ENCODE results near the gene MTHFR. TPM values are rescaled to one million over a fixed set of nuclear protein-coding genes. Genes with fewer than 3 reads are reported as not detected.
A peak's percentile ranks its signal among the peaks of the same experiment; 100 is the strongest.

Gene MTHFR
- total and polyA plus RNA-seq, 2 of the 4 experiments (the other 2 are of a cell fraction): 7.3 to 7.4 TPM

DNA sequence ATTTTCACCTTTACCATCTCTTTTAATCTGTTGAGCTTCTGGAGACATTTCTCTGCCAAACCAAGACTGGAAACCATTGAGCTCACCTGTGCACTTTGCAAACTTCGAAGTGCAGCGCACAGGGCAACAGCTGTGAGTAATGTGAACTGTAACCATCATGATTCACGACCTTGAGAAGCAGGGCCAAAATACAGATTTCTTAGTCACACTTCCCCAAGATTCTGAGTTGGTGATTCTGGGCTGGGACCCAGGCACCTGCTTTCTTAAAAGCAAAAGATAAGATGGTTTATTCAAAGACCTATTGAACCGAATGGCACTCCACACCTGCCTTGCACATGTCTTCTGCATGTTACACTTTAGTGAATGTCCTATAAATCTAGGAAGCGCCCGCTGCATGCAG is 59.7 kb downstream of the MTHFR start:
- H3K4me2 ChIP-seq (ENCODE audit: low read depth, low read length): no peak overlapping the region
- no peak overlapping the region for H2AFZ ChIP-seq (replicated peaks; ENCODE audit: low read length, poor library complexity)
- no peak overlapping the region for H4K8ac ChIP-seq (ENCODE audit: low read depth in 2 of 2, low read length in 2 of 2)
- H4K91ac ChIP-seq (ENCODE audit: insufficient read depth, low read depth, low read length): no peak overlapping the region
- H3K27me3 ChIP-seq (ENCODE audit: control insufficient read depth, insufficient read depth, low read length): no peaks in the 10 kb centered on the region
- DNase-seq (peak; percentile 42), ATAC-seq (ENCODE audit: low read depth) (no peak)
- no peak overlapping the region for H2AK9ac ChIP-seq (replicated peaks; ENCODE audit: low read depth, low read length, poor library complexity)
- H3K36me3 ChIP-seq (ENCODE audit: control insufficient read depth, insufficient read depth, low read length): peaks cover 27% of the 10 kb centered on the region
- WGBS, 2 experiments (ENCODE audit: extremely low coverage in 2 of 2, insufficient read length in 1 of 2): no CpG with 5 or more reads among the region's 6 CpGs
- H2BK15ac ChIP-seq (ENCODE audit: low read depth, low read length): no peak overlapping the region
- no peak overlapping the region for H3K4ac ChIP-seq (ENCODE audit: low read depth, low read length)
- no peak overlapping the region for H3K27ac ChIP-seq (ENCODE audit: insufficient read depth, low read length)
- H3K56ac ChIP-seq (ENCODE audit: extremely low read depth, insufficient read depth, low read length): no peak overlapping the region
- ChIA-PET POLR2A (ENCODE audit: unreplicated experiment) (no interaction called here), CTCF (no interaction called here)
- H3K23ac ChIP-seq (ENCODE audit: low read depth, low read length): no peak overlapping the region
- no peak overlapping the region for H2AK5ac ChIP-seq (ENCODE audit: low read depth, low read length)
- no peaks in the 10 kb centered on the region for H3K4me1 ChIP-seq (ENCODE audit: control insufficient read depth, insufficient read depth, low read length)
- TF ChIP-seq RAD21 (IDR thresholded peaks at IDR 0.05; ENCODE audit: low read length) (no peak), ELK1 (IDR thresholded peaks at IDR 0.05; ENCODE audit: borderline replicate concordance, low read depth, low read length) (no peak), FOS (IDR thresholded peaks at IDR 0.05; ENCODE audit: low read depth, low read length) (no peak), RCOR1 (IDR thresholded peaks at IDR 0.05; ENCODE audit: insufficient replicate concordance, low read length) (no peak), MAFK (IDR thresholded peaks at IDR 0.05; ENCODE audit: low read depth, low read length) (no peak), CHD1 (IDR thresholded peaks at IDR 0.05; ENCODE audit: low read depth, low read length) (no peak), MAZ (IDR thresholded peaks at IDR 0.05; ENCODE audit: borderline replicate concordance, low read depth, low read length) (no peak), CEBPB (IDR thresholded peaks at IDR 0.05; ENCODE audit: low read depth, low read length) (no peak), BHLHE40 (IDR thresholded peaks at IDR 0.05; ENCODE audit: low read depth, low read length) (no peak), NFE2L2 (IDR thresholded peaks at IDR 0.05; ENCODE audit: low read depth, low read length) (no peak), CTCF (conservative IDR thresholded peaks at IDR 0.05; ENCODE audit: low read depth, low read length) (no peak), SMC3 (IDR thresholded peaks at IDR 0.05; ENCODE audit: low read depth, low read length) (no peak), MXI1 (IDR thresholded peaks at IDR 0.05; ENCODE audit: borderline replicate concordance, low read depth, low read length) (no peak)
- TF ChIP-seq, protein P1, sequence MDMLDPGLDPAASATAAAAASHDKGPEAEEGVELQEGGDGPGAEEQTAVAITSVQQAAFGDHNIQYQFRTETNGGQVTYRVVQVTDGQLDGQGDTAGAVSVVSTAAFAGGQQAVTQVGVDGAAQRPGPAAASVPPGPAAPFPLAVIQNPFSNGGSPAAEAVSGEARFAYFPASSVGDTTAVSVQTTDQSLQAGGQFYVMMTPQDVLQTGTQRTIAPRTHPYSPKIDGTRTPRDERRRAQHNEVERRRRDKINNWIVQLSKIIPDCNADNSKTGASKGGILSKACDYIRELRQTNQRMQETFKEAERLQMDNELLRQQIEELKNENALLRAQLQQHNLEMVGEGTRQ (IDR thresholded peaks at IDR 0.05; ENCODE audit: low read depth, low read length): no peak
- no peaks in the 10 kb centered on the region for H3K9me3 ChIP-seq (ENCODE audit: control insufficient read depth, insufficient read depth, low read length)
- no peak overlapping the region for H3K9ac ChIP-seq (ENCODE audit: low read depth, low read length)
- no peak overlapping the region for H2BK120ac ChIP-seq (ENCODE audit: low read depth, low read length)
- no peak overlapping the region for H2BK5ac ChIP-seq (ENCODE audit: low read depth, low read length, poor library complexity, severe bottlenecking)
- intact Hi-C loops (cut with micrococcal nuclease): no loop called here
- no peak overlapping the region for H3K14ac ChIP-seq (replicated peaks; ENCODE audit: low read depth, low read length)
- no peak overlapping the region for H3K4me3 ChIP-seq (ENCODE audit: insufficient read depth, low read depth, low read length)
- no TSS peak for BruUV-seq (replicated peaks)
- H3K79me1 ChIP-seq (ENCODE audit: low read depth in 1 of 2, low read length in 2 of 2): peaks cover 0 to 12% of the 10 kb centered on the region in 2 experiments; a peak in 1 of 4 replicates
- H4K20me1 ChIP-seq (ENCODE audit: insufficient read depth, low read length): no peaks in the 10 kb centered on the region
- no peaks in the 10 kb centered on the region for H3K9me1 ChIP-seq (ENCODE audit: insufficient read depth, low read length)
- dilution Hi-C loops (cut with HindIII; ENCODE audit: low sequenced_read_pairs, unreplicated experiment): no loop called here
- in situ Hi-C loops (cut with MboI; ENCODE audit: low sequenced_read_pairs): no loop called here
- no peak overlapping the region for H2BK20ac ChIP-seq (ENCODE audit: low read depth, low read length)
- H3K18ac ChIP-seq (ENCODE audit: low read depth, low read length): no peak overlapping the region
- no peak overlapping the region for H4K5ac ChIP-seq (ENCODE audit: low read depth, low read length)
